ENCODE results near the gene DNAJA4.

DNA sequence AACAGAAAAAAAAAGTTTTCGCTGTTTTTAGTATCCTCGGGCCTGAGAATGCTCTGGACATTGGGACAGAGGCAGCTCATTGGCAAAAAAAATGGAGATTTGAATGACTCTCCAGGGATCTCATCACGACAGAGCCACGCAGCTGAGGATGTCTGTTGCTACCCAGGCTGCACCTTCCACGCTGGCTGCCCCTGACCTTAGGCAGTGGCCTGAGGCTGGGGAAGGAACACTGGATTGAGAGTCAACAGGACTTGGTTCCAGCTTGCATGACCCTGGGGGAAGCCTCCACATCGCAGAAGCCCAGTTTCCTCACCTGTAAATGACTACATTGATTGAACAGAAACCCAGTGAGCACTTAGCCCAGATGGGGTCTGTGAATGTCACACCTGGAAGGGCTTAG, 21.3 kb upstream of the DNAJA4 start:
- TF ChIP-seq, protein P1, sequence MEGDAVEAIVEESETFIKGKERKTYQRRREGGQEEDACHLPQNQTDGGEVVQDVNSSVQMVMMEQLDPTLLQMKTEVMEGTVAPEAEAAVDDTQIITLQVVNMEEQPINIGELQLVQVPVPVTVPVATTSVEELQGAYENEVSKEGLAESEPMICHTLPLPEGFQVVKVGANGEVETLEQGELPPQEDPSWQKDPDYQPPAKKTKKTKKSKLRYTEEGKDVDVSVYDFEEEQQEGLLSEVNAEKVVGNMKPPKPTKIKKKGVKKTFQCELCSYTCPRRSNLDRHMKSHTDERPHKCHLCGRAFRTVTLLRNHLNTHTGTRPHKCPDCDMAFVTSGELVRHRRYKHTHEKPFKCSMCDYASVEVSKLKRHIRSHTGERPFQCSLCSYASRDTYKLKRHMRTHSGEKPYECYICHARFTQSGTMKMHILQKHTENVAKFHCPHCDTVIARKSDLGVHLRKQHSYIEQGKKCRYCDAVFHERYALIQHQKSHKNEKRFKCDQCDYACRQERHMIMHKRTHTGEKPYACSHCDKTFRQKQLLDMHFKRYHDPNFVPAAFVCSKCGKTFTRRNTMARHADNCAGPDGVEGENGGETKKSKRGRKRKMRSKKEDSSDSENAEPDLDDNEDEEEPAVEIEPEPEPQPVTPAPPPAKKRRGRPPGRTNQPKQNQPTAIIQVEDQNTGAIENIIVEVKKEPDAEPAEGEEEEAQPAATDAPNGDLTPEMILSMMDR (conservative IDR thresholded peaks at IDR 0.05 in 1 of 2, IDR thresholded peaks at IDR 0.05 in 1 of 2; ENCODE audit: extremely low read depth in 1 of 2, insufficient read depth in 1 of 2, low read depth in 1 of 2, low read length in 2 of 2) = no peak
- TF ChIP-seq EZH2 (IDR thresholded peaks at IDR 0.05; ENCODE audit: borderline replicate concordance, low read length) = no peak

Measured in mammary epithelial cell (primary cell).